MCF 10A (cell line): Measurements from ENCODE around the gene PCDHGA3. TPM values are rescaled to one million over a fixed set of nuclear protein-coding genes. Genes with fewer than 3 reads are reported as not detected.

Experiments
- total RNA-seq: library from RNA; stranded (reverse); gene quantifications from 2 replicates; pipeline ENCODE4 v1.2.3, GENCODE V29; 2022

Gene PCDHGA3
- total RNA-seq, 1 experiment from 2014 or later, result 0.07 TPM

Other genes with a start within 250 kb of the PCDHGA3 start
- 2.4 and 2.6 TPM in 2 replicates for gene PCDHB2, start 249.2 kb upstream of the PCDHGA3 start, total RNA-seq
- 0.42 and 0.49 TPM in 2 replicates for gene PCDHB3, start 243.4 kb upstream of the PCDHGA3 start, total RNA-seq
- gene PCDHB4, start 222.0 kb upstream of the PCDHGA3 start, total RNA-seq, result 0.44 and 1.3 TPM in 2 replicates
- gene PCDHB5, start 208.6 kb upstream of the PCDHGA3 start, total RNA-seq, result 1.2 and 1.7 TPM in 2 replicates
- 0.19 and 0.22 TPM in 2 replicates for gene PCDHB6, start 193.8 kb upstream of the PCDHGA3 start, total RNA-seq
- gene PCDHB7, start 171.2 kb upstream of the PCDHGA3 start, total RNA-seq, result 0.28 and 0.29 TPM in 2 replicates
- 0.34 TPM in 1 of 2 replicates, not detected in the other for gene PCDHB8, start 166.0 kb upstream of the PCDHGA3 start, total RNA-seq
- gene PCDHB16, start 161.4 kb upstream of the PCDHGA3 start, total RNA-seq, result 1.8 and 2.5 TPM in 2 replicates
- gene PCDHB9, start 156.7 kb upstream of the PCDHGA3 start, total RNA-seq, result 1.0 and 1.8 TPM in 2 replicates
- 1.2 and 1.4 TPM in 2 replicates for gene PCDHB10, start 151.5 kb upstream of the PCDHGA3 start, total RNA-seq
- gene PCDHB11, start 144.2 kb upstream of the PCDHGA3 start, total RNA-seq, result 0.75 and 1.3 TPM in 2 replicates
- gene PCDHB12, start 135.1 kb upstream of the PCDHGA3 start, total RNA-seq, result 1.6 and 2.3 TPM in 2 replicates
- 3.5 and 4.7 TPM in 2 replicates for gene PCDHB13, start 129.9 kb upstream of the PCDHGA3 start, total RNA-seq
- 4.7 and 6.2 TPM in 2 replicates for gene PCDHB14, start 120.5 kb upstream of the PCDHGA3 start, total RNA-seq
- 0.91 and 1.2 TPM in 2 replicates for gene PCDHB15, start 98.4 kb upstream of the PCDHGA3 start, total RNA-seq
- 0.37 and 0.79 TPM in 2 replicates for gene SLC25A2, start 39.8 kb upstream of the PCDHGA3 start, total RNA-seq
- gene TAF7, start 23.0 kb upstream of the PCDHGA3 start, total RNA-seq, result 81.3 and 94.9 TPM in 2 replicates
- 0.20 and 0.35 TPM in 2 replicates for gene PCDHGA1, start 13.3 kb upstream of the PCDHGA3 start, total RNA-seq
- 0.32 and 0.33 TPM in 2 replicates for gene PCDHGA2, start 5.1 kb upstream of the PCDHGA3 start, total RNA-seq
- gene PCDHGB1, start 6.3 kb downstream of the PCDHGA3 start, total RNA-seq, result 0.19 and 0.59 TPM in 2 replicates
- gene PCDHGA4, start 11.2 kb downstream of the PCDHGA3 start, total RNA-seq, result 0.26 and 0.44 TPM in 2 replicates
- 0.61 and 0.88 TPM in 2 replicates for gene PCDHGB2, start 16.2 kb downstream of the PCDHGA3 start, total RNA-seq
- gene PCDHGA5, start 20.3 kb downstream of the PCDHGA3 start, total RNA-seq, result 0.25 and 0.42 TPM in 2 replicates
- gene PCDHGB3, start 26.4 kb downstream of the PCDHGA3 start, total RNA-seq, result 0.33 and 0.56 TPM in 2 replicates
- gene PCDHGA6, start 30.1 kb downstream of the PCDHGA3 start, total RNA-seq, result 0.44 and 0.49 TPM in 2 replicates
- gene PCDHGA7, start 38.9 kb downstream of the PCDHGA3 start, total RNA-seq, result 0.56 and 0.86 TPM in 2 replicates
- gene PCDHGB4, start 43.9 kb downstream of the PCDHGA3 start, total RNA-seq, result 0.49 and 0.79 TPM in 2 replicates
- gene PCDHGA8, start 48.8 kb downstream of the PCDHGA3 start, total RNA-seq, result 0.28 and 0.56 TPM in 2 replicates
- gene PCDHGB5, start 54.1 kb downstream of the PCDHGA3 start, total RNA-seq, result 3.2 and 5.6 TPM in 2 replicates
- 0.89 and 1.3 TPM in 2 replicates for gene PCDHGA9, start 58.9 kb downstream of the PCDHGA3 start, total RNA-seq
- gene PCDHGB6, start 64.2 kb downstream of the PCDHGA3 start, total RNA-seq, result 0.68 and 1.4 TPM in 2 replicates
- gene PCDHGA10, start 69.2 kb downstream of the PCDHGA3 start, total RNA-seq, result 1.4 TPM in 2 replicates
- 0.75 and 1.2 TPM in 2 replicates for gene PCDHGB7, start 73.8 kb downstream of the PCDHGA3 start, total RNA-seq
- 0.30 and 0.76 TPM in 2 replicates for gene PCDHGA11, start 77.2 kb downstream of the PCDHGA3 start, total RNA-seq
- 0.79 and 0.91 TPM in 2 replicates for gene PCDHGA12, start 86.7 kb downstream of the PCDHGA3 start, total RNA-seq
- 17.3 and 31.7 TPM in 2 replicates for gene PCDHGC3, start 132.1 kb downstream of the PCDHGA3 start, total RNA-seq
- gene PCDHGC4, start 141.2 kb downstream of the PCDHGA3 start, total RNA-seq, result 0.40 and 1.7 TPM in 2 replicates
- 0.61 and 0.69 TPM in 2 replicates for gene PCDHGC5, start 145.3 kb downstream of the PCDHGA3 start, total RNA-seq